Fibroblast of mammary gland (primary cell): ENCODE results near the gene ALKBH6.
"Not testable (repeated sequence)": the region's sequence is repeated elsewhere in the genome, so short reads cannot be mapped to it uniquely, and the experiment has no call there.

ENCODE experiments used
- DNase-seq: peaks from one replicate; pipeline ENCODE4 v3.0.0-alpha.2; 2010; ENCODE audit warnings: low read depth
- H3K4me3 ChIP-seq: 2 replicates; pipeline ENCODE4 v1.5.1; 2011; ENCODE audit warnings: low read depth, mild to moderate bottlenecking, low read length, moderate library complexity; ENCODE audit not compliant: control insufficient read depth
- CTCF ChIP-seq: conservative IDR thresholded peaks from 2 replicates; pipeline ENCODE4 v1.5.1; 2011; ENCODE audit warnings: low read depth, low read length, inconsistent platforms; ENCODE audit not compliant: control insufficient read depth, insufficient read depth

Gene ALKBH6

GRCh38 chr19:36046443-36047050 lies 32.5 kb upstream of the ALKBH6 start:
- H3K4me3 ChIP-seq, result no peak overlapping the region
- peak; percentile 66 for DNase-seq
- no peak for TF ChIP-seq CTCF

- H3K4me3 ChIP-seq, result no peak overlapping the region
- DNase-seq, result no peak
- no peak for TF ChIP-seq CTCF
Measured at GRCh38 chr19:36043952-36044351, 29.9 kb upstream of the ALKBH6 start.

- H3K4me3 ChIP-seq, result no peak overlapping the region
- TF ChIP-seq CTCF, result no peak
- peak; percentile 79 for DNase-seq
Measured at GRCh38 chr19:36041831-36042230, 27.8 kb upstream of the ALKBH6 start.

GRCh38 chr19:36041092-36041491 lies 27.1 kb upstream of the ALKBH6 start:
- DNase-seq, H3K4me3 ChIP-seq: not testable (repeated sequence)

GRCh38 chr19:36040495-36040894 lies 26.5 kb upstream of the ALKBH6 start:
- no peak overlapping the region for H3K4me3 ChIP-seq
- no peak for TF ChIP-seq CTCF
- no peak for DNase-seq

- no peak for TF ChIP-seq CTCF
- peak within 1 kb of the TSS; percentile 73 for H3K4me3 ChIP-seq
- peak; percentile 51 for DNase-seq
Measured at GRCh38 chr19:36032251-36033104, 18.5 kb upstream of the ALKBH6 start, which contains the start of gene CLIP3. TSS of gene CLIP3 (minus strand) at chr19:36032873. CDS start at chr19:36032357, 516 bp downstream.

- TF ChIP-seq CTCF, result no peak
- DNase-seq, result no peak
- H3K4me3 ChIP-seq, result no peak overlapping the region
Measured at GRCh38 chr19:36031308-36031707, 17.3 kb upstream of the ALKBH6 start.
